Activated naive CD4-positive, alpha-beta T cell treated with anti-CD3 and anti-CD28 coated beads for 36 hours (primary cell): ENCODE measurements around the gene TPPP2. TPM values are rescaled to one million over a fixed set of nuclear protein-coding genes. Genes with fewer than 3 reads are reported as not detected.
"Not testable (repeated sequence)": the region's sequence is repeated elsewhere in the genome, so short reads cannot be mapped to it uniquely, and the experiment has no call there.

Experiments
- CTCF ChIA-PET: fragments of 350-600 bp; sonication (Branson Sonifier 250); formaldehyde crosslinking; loops from one replicate; lab custom pipeline; 2021; ENCODE audit warnings: antibody characterized with exemption; lab: Charles Lee
- DNase-seq: peaks from one replicate; pipeline ENCODE4 v3.0.0-alpha.2; 2020
- H3K27ac Mint-ChIP-seq: one replicate; pipeline ENCODE4 v1.8.0; 2021; ENCODE audit warnings: mild to moderate bottlenecking, mixed read lengths
- H3K27me3 Mint-ChIP-seq: one replicate; pipeline ENCODE4 v1.8.0; 2021; ENCODE audit warnings: low read depth, mixed read lengths
- H3K36me3 Mint-ChIP-seq: one replicate; pipeline ENCODE4 v1.8.0; 2021; ENCODE audit warnings: low read depth, mixed read lengths
- H3K4me1 Mint-ChIP-seq: one replicate; pipeline ENCODE4 v1.8.0; 2021; ENCODE audit warnings: low read depth, mixed read lengths
- H3K4me3 Mint-ChIP-seq: one replicate; pipeline ENCODE4 v1.8.0; 2021; ENCODE audit warnings: mild to moderate bottlenecking, moderate library complexity, mixed read lengths
- H3K9me3 Mint-ChIP-seq: one replicate; pipeline ENCODE4 v1.8.0; 2021; ENCODE audit warnings: mixed read lengths
- intact Hi-C: fragments of 100-400 bp; cut with micrococcal nuclease; formaldehyde crosslinking; loops from one replicate; pipeline ENCODE4 v1.15.1; 2023
- total RNA-seq, 2 experiments: library from RNA; stranded (reverse); gene quantifications; one replicate each; pipeline ENCODE4 v1.2.3, GENCODE V29; 2021

The TPPP2 gene
- total RNA-seq, 2 experiments from 2014 or later: not detected

GRCh38 chr14:20998139-20998538 lies 31.9 kb upstream of the TPPP2 start:
- CTCF ChIA-PET: interaction anchor here (1.0 to 10.4 kb wide), 5 partner anchors 17 to 94 kb away, joined by 3 to 95 read pairs (median 8); no protein-coding TSS in a partner anchor
- no peak overlapping the region for H3K27ac Mint-ChIP-seq

GRCh38 chr14:20998674-20999366 lies 31.2 kb upstream of the TPPP2 start, which contains the start of gene SLC39A2:
Gene SLC39A2, plus strand, starts transcription at chr14:20999293. Its CDS starts 154 bp downstream, at chr14:20999447.
- intact Hi-C loops: no loop called here
- peaks cover 19% of the 10 kb centered on the region for H3K36me3 Mint-ChIP-seq
- H3K27ac Mint-ChIP-seq: no peak within 1 kb of the TSS

More at GRCh38 chr14:20998139-20998538, 31.9 kb upstream of the TPPP2 start:
- no peaks in the 10 kb centered on the region for H3K27me3 Mint-ChIP-seq
- no peaks in the 10 kb centered on the region for H3K9me3 Mint-ChIP-seq
- peaks cover 19% of the 10 kb centered on the region for H3K4me1 Mint-ChIP-seq
- intact Hi-C loops: no loop called here
- H3K4me3 Mint-ChIP-seq: no peak overlapping the region
- DNase-seq: no peak
- H3K36me3 Mint-ChIP-seq: peaks cover 22% of the 10 kb centered on the region

GRCh38 chr14:20999591-20999990 lies 30.4 kb upstream of the TPPP2 start:
- H3K27ac Mint-ChIP-seq: no peak overlapping the region
- no peaks in the 10 kb centered on the region for H3K9me3 Mint-ChIP-seq
- peaks cover 15% of the 10 kb centered on the region for H3K36me3 Mint-ChIP-seq
- peaks cover 19% of the 10 kb centered on the region for H3K4me1 Mint-ChIP-seq
- DNase-seq: no peak
- H3K4me3 Mint-ChIP-seq: no peak overlapping the region
- CTCF ChIA-PET: interaction anchor here (0.9 to 10.4 kb wide), 2 partner anchors 15 to 105 kb away, joined by 4 to 95 read pairs; no protein-coding TSS in a partner anchor
- no peaks in the 10 kb centered on the region for H3K27me3 Mint-ChIP-seq
- intact Hi-C loops: no loop called here

More at GRCh38 chr14:20998674-20999366, 31.2 kb upstream of the TPPP2 start, which contains the start of gene SLC39A2:
- no peaks in the 10 kb centered on the region for H3K9me3 Mint-ChIP-seq
- peaks cover 19% of the 10 kb centered on the region for H3K4me1 Mint-ChIP-seq
- no peaks in the 10 kb centered on the region for H3K27me3 Mint-ChIP-seq
- CTCF ChIA-PET: interaction anchor here (0.6 to 10.4 kb wide), 5 partner anchors 16 to 94 kb away, joined by 4 to 95 read pairs (median 8); no protein-coding TSS in a partner anchor
- no peak for DNase-seq
- no peak within 1 kb of the TSS for H3K4me3 Mint-ChIP-seq

GRCh38 chr14:21001218-21001617 lies 28.8 kb upstream of the TPPP2 start:
- no peak for DNase-seq
- no peaks in the 10 kb centered on the region for H3K9me3 Mint-ChIP-seq
- CTCF ChIA-PET: interaction anchor here (0.9 to 6.2 kb wide), 6 partner anchors 10 to 92 kb away, joined by 3 to 57 read pairs (median 4); no protein-coding TSS in a partner anchor

GRCh38 chr14:21003788-21004346 lies 26.1 kb upstream of the TPPP2 start:
- intact Hi-C loops: no loop called here
- H3K4me1 Mint-ChIP-seq: no peaks in the 10 kb centered on the region
- H3K27me3 Mint-ChIP-seq: no peaks in the 10 kb centered on the region
- no peak overlapping the region for H3K27ac Mint-ChIP-seq
- no peak overlapping the region for H3K4me3 Mint-ChIP-seq
- H3K9me3 Mint-ChIP-seq: no peaks in the 10 kb centered on the region
- H3K36me3 Mint-ChIP-seq: no peaks in the 10 kb centered on the region
- no peak for DNase-seq
- CTCF ChIA-PET: interaction anchor here (0.8 to 6.2 kb wide), 7 partner anchors 11 to 100 kb away, joined by 3 to 57 read pairs (median 5); no protein-coding TSS in a partner anchor

More at GRCh38 chr14:21001218-21001617, 28.8 kb upstream of the TPPP2 start:
- no peaks in the 10 kb centered on the region for H3K27me3 Mint-ChIP-seq
- peaks cover 4% of the 10 kb centered on the region for H3K36me3 Mint-ChIP-seq
- no peak overlapping the region for H3K27ac Mint-ChIP-seq
- intact Hi-C loops: no loop called here
- no peak overlapping the region for H3K4me3 Mint-ChIP-seq
- H3K4me1 Mint-ChIP-seq: peaks cover 14% of the 10 kb centered on the region

- not testable (repeated sequence) for H3K27ac Mint-ChIP-seq
Measured at GRCh38 chr14:21009721-21010120, 20.3 kb upstream of the TPPP2 start.

GRCh38 chr14:21011136-21011535 lies 18.9 kb upstream of the TPPP2 start:
- intact Hi-C loops: no loop called here
- Mint-ChIP-seq H3K4me3 (no peak overlapping the region), H3K36me3 (no peaks in the 10 kb centered on the region), H3K9me3 (no peaks in the 10 kb centered on the region), H3K4me1 (no peaks in the 10 kb centered on the region), H3K27ac (no peak overlapping the region), H3K27me3 (peaks cover 5% of the 10 kb centered on the region)
- DNase-seq: no peak
- CTCF ChIA-PET: interaction anchor here (0.8 to 11.6 kb wide), 6 partner anchors 10 to 94 kb away, joined by 6 to 260 read pairs (median 121); partner anchors contain the start of genes RNASE13, RNASE7, SLC39A2 and TMEM253

More at GRCh38 chr14:21009721-21010120, 20.3 kb upstream of the TPPP2 start:
- H3K27me3 Mint-ChIP-seq, intact Hi-C loops, H3K4me3 Mint-ChIP-seq, H3K9me3 Mint-ChIP-seq, H3K4me1 Mint-ChIP-seq, H3K36me3 Mint-ChIP-seq, DNase-seq: not testable (repeated sequence)
- CTCF ChIA-PET: interaction anchor here (7.4 to 11.6 kb wide), 2 partner anchors 85 to 96 kb away, joined by 163 to 260 read pairs; partner anchors contain the start of gene TMEM253

- intact Hi-C loops: loop anchor here (1.0 kb wide), 4 partner anchors 26 to 90 kb away; no protein-coding TSS in a partner anchor
- Mint-ChIP-seq H3K4me1 (no peaks in the 10 kb centered on the region), H3K9me3 (no peaks in the 10 kb centered on the region), H3K4me3 (no peak overlapping the region), H3K36me3 (no peaks in the 10 kb centered on the region), H3K27me3 (peaks cover 5% of the 10 kb centered on the region), H3K27ac (no peak overlapping the region)
- peak; percentile 91 for DNase-seq
- CTCF ChIA-PET: interaction anchor here (0.6 to 11.6 kb wide), 41 partner anchors 9 to 541 kb away, joined by 3 to 260 read pairs (median 7); partner anchors contain the start of genes ARHGEF40, NDRG2, RNASE13 and RNASE7
Measured at GRCh38 chr14:21014761-21015190, 15.2 kb upstream of the TPPP2 start.

GRCh38 chr14:21015312-21015711 lies 14.7 kb upstream of the TPPP2 start:
- DNase-seq: no peak
- no peaks in the 10 kb centered on the region for H3K36me3 Mint-ChIP-seq
- CTCF ChIA-PET: interaction anchor here (0.6 to 11.6 kb wide), 35 partner anchors 9 to 541 kb away, joined by 3 to 260 read pairs (median 7); partner anchors contain the start of genes ARHGEF40, NDRG2, RNASE13 and RNASE7
- peaks cover 5% of the 10 kb centered on the region for H3K27me3 Mint-ChIP-seq
- H3K9me3 Mint-ChIP-seq: no peaks in the 10 kb centered on the region
- intact Hi-C loops: no loop called here
- no peak overlapping the region for H3K27ac Mint-ChIP-seq
- H3K4me3 Mint-ChIP-seq: no peak overlapping the region
- no peaks in the 10 kb centered on the region for H3K4me1 Mint-ChIP-seq

- no peak for DNase-seq
- Mint-ChIP-seq H3K27ac (no peak overlapping the region), H3K27me3 (peaks cover 5% of the 10 kb centered on the region), H3K9me3 (no peaks in the 10 kb centered on the region), H3K4me3 (no peak overlapping the region), H3K4me1 (no peaks in the 10 kb centered on the region), H3K36me3 (no peaks in the 10 kb centered on the region)
- CTCF ChIA-PET: interaction anchor here (2.5 to 11.6 kb wide), 9 partner anchors 13 to 89 kb away, joined by 9 to 260 read pairs (median 95); partner anchors contain the start of genes RNASE13, RNASE7, SLC39A2 and TMEM253
- intact Hi-C loops: no loop called here
Measured at GRCh38 chr14:21016413-21017190, 13.4 kb upstream of the TPPP2 start.

- intact Hi-C loops: no loop called here
- Mint-ChIP-seq H3K9me3 (no peaks in the 10 kb centered on the region), H3K4me1 (peaks cover under 1% of the 10 kb centered on the region), H3K4me3 (no peak overlapping the region), H3K27ac (no peak overlapping the region), H3K36me3 (no peaks in the 10 kb centered on the region), H3K27me3 (no peaks in the 10 kb centered on the region)
- CTCF ChIA-PET: interaction anchor here (0.9 to 11.6 kb wide), 6 partner anchors 22 to 88 kb away, joined by 3 to 260 read pairs (median 52); partner anchors contain the start of genes SLC39A2 and TMEM253
- no peak for DNase-seq
Measured at GRCh38 chr14:21017528-21018245, 12.3 kb upstream of the TPPP2 start.
